Measurements from ENCODE around the gene CAMSAP1.

Gene CAMSAP1

GRCh38 chr9:135799261-135799660, 108.1 kb downstream of the CAMSAP1 start:
- TF ChIP-seq RARB (CRISPR knock-in tag; IDR thresholded peaks at IDR 0.05) (no peak), CREB5 (CRISPR knock-in tag; IDR thresholded peaks at IDR 0.05; ENCODE audit: low read depth) (no peak), ZFP3 (CRISPR knock-in tag; IDR thresholded peaks at IDR 0.05) (no peak), ZNF70 (CRISPR knock-in tag; IDR thresholded peaks at IDR 0.05) (no peak), GLIS3 (CRISPR knock-in tag; IDR thresholded peaks at IDR 0.05) (no peak), CSDC2 (CRISPR knock-in tag; IDR thresholded peaks at IDR 0.05) (no peak), ISL1 (CRISPR knock-in tag; IDR thresholded peaks at IDR 0.05) (no peak), ESRRG (CRISPR knock-in tag; IDR thresholded peaks at IDR 0.05) (no peak), SNAI2 (CRISPR knock-in tag; IDR thresholded peaks at IDR 0.05) (no peak), TSHZ2 (CRISPR knock-in tag; IDR thresholded peaks at IDR 0.05) (no peak), ARNTL (CRISPR knock-in tag; IDR thresholded peaks at IDR 0.05; ENCODE audit: borderline replicate concordance, low read depth) (no peak), TCF4 (CRISPR knock-in tag; IDR thresholded peaks at IDR 0.05; ENCODE audit: borderline replicate concordance) (no peak), ZNF565 (CRISPR knock-in tag; conservative IDR thresholded peaks at IDR 0.05; ENCODE audit: low read depth) (no peak), PPARA (CRISPR knock-in tag; IDR thresholded peaks at IDR 0.05; ENCODE audit: borderline replicate concordance) (no peak), POU6F1 (CRISPR knock-in tag; IDR thresholded peaks at IDR 0.05; ENCODE audit: borderline replicate concordance, low read depth) (no peak), OSR1 (CRISPR knock-in tag; IDR thresholded peaks at IDR 0.05) (no peak), ZC3H10 (CRISPR knock-in tag; IDR thresholded peaks at IDR 0.05) (no peak), ZFP30 (CRISPR knock-in tag; IDR thresholded peaks at IDR 0.05) (no peak), CSRNP3 (CRISPR knock-in tag; IDR thresholded peaks at IDR 0.05) (no peak)
- no peak for ATAC-seq

- peak; percentile 5; the same call in 1 of the 3 replicates for ATAC-seq
- no peak for TF ChIP-seq CSRNP3 (CRISPR knock-in tag; IDR thresholded peaks at IDR 0.05)
- no peak for TF ChIP-seq ISL1 (CRISPR knock-in tag; IDR thresholded peaks at IDR 0.05)
- no peak for TF ChIP-seq ZFP30 (CRISPR knock-in tag; IDR thresholded peaks at IDR 0.05)
- TF ChIP-seq OSR1 (CRISPR knock-in tag; IDR thresholded peaks at IDR 0.05): no peak
- TF ChIP-seq TSHZ2 (CRISPR knock-in tag; IDR thresholded peaks at IDR 0.05): no peak
- no peak for TF ChIP-seq ZFP3 (CRISPR knock-in tag; IDR thresholded peaks at IDR 0.05)
- TF ChIP-seq ZNF565 (CRISPR knock-in tag; conservative IDR thresholded peaks at IDR 0.05; ENCODE audit: low read depth): no peak
- TF ChIP-seq ZC3H10 (CRISPR knock-in tag; IDR thresholded peaks at IDR 0.05): no peak
- TF ChIP-seq SNAI2 (CRISPR knock-in tag; IDR thresholded peaks at IDR 0.05): no peak
- no peak for TF ChIP-seq BACH2 (CRISPR knock-in tag; IDR thresholded peaks at IDR 0.05; ENCODE audit: borderline replicate concordance)
- no peak for TF ChIP-seq CREB5 (CRISPR knock-in tag; IDR thresholded peaks at IDR 0.05; ENCODE audit: low read depth)
- no peak for TF ChIP-seq ESRRG (CRISPR knock-in tag; IDR thresholded peaks at IDR 0.05)
- no peak for TF ChIP-seq TOX (CRISPR knock-in tag; IDR thresholded peaks at IDR 0.05; ENCODE audit: borderline replicate concordance)
- TF ChIP-seq TCF4 (CRISPR knock-in tag; IDR thresholded peaks at IDR 0.05; ENCODE audit: borderline replicate concordance): no peak
- TF ChIP-seq PPARA (CRISPR knock-in tag; IDR thresholded peaks at IDR 0.05; ENCODE audit: borderline replicate concordance): no peak
Measured at GRCh38 chr9:135798263-135798585, 109.1 kb downstream of the CAMSAP1 start.

Data from SK-N-SH treated with all-trans-retinoic acid at 6 μM for 48 hours (cell line).